Endothelial cell of umbilical vein (primary cell): ENCODE results near the gene TOM1L2. TPM values are rescaled to one million over a fixed set of nuclear protein-coding genes. Genes with fewer than 3 reads are reported as not detected.

ENCODE experiments used
- BruUV-seq: library from RNA; stranded (reverse); fragments of 400-500 nt; replicated peaks from 2 replicates; lab custom pipeline; 2021; lab: Mats Ljungman, UMichigan
- CTCF ChIA-PET: fragments of 300-600, 350-600 bp; sonication (Branson Sonifier 250); formaldehyde crosslinking; loops from one replicate; lab custom pipeline; 2021; ENCODE audit warnings: antibody characterized with exemption, inconsistent platforms; lab: Charles Lee
- POLR2A ChIA-PET: fragments of 300-600, 350-600 bp; sonication (Branson Sonifier 250); formaldehyde crosslinking; loops from one replicate; lab custom pipeline; 2021; ENCODE audit warnings: antibody characterized with exemption, inconsistent platforms; lab: Charles Lee
- DNase-seq: peaks from one replicate; pipeline ENCODE4 v3.0.0-alpha.2; 2011; ENCODE audit warnings: low read depth, low spot score
- FAIRE-seq: peaks from 2 replicates; lab custom pipeline; 2011; peaks lifted over from hg19 to GRCh38; lab: Jason Lieb, UNC
- H2AFZ ChIP-seq: 2 replicates; pipeline ENCODE4 v1.6.0; 2012; ENCODE audit warnings: low read depth, low read length, control low read depth, inconsistent platforms
- H3K27ac ChIP-seq: 2 replicates; pipeline ENCODE4 v1.5.1; 2011; ENCODE audit warnings: low read depth, mild to moderate bottlenecking, control low read depth, low read length, moderate library complexity; ENCODE audit not compliant: insufficient read depth
- H3K27me3 ChIP-seq, 2 experiments: 2 replicates each; pipeline versions ENCODE4 v1.6.0 to v1.6.1; 2011; ENCODE audit warnings: low read length in 2 of 2, mixed read lengths in 1 of 2; ENCODE audit not compliant: control insufficient read depth in 2 of 2, insufficient read depth in 2 of 2
- H3K36me3 ChIP-seq, 2 experiments: 2 replicates in 1 of 2; 3 replicates in 1 of 2; pipeline ENCODE4 v1.5.1; 2011; ENCODE audit warnings: low read length in 2 of 2, mild to moderate bottlenecking in 1 of 2, moderate library complexity in 1 of 2; ENCODE audit not compliant: control insufficient read depth in 2 of 2, insufficient read depth in 2 of 2; ENCODE audit errors: extremely low read depth in 1 of 2
- H3K4me1 ChIP-seq: 3 replicates; pipeline ENCODE4 v1.5.1; 2011; ENCODE audit warnings: mild to moderate bottlenecking, low read length; ENCODE audit not compliant: control insufficient read depth, insufficient read depth; ENCODE audit errors: extremely low read depth
- H3K4me2 ChIP-seq: 2 replicates; pipeline ENCODE4 v1.6.1; 2011; ENCODE audit warnings: low read length, control low read depth, mixed read lengths; ENCODE audit not compliant: insufficient read depth
- H3K4me3 ChIP-seq, 3 experiments: fragments of 200-600 bp in 1 of 3; sonication (generic), shearing (Covaris generic) in 1 of 3; replicated peaks in 1 of 3; 2 replicates each; pipeline ENCODE4 v1.5.1; 2011 to 2016; ENCODE audit warnings: control low read depth in 3 of 3, low read length in 3 of 3, mild to moderate bottlenecking in 2 of 3, inconsistent platforms in 1 of 3, low read depth in 1 of 3, moderate library complexity in 1 of 3; ENCODE audit not compliant: insufficient read depth in 1 of 3
- H3K79me2 ChIP-seq: 2 replicates; pipeline ENCODE4 v1.6.0; 2012; ENCODE audit warnings: low read length, inconsistent platforms; ENCODE audit not compliant: control insufficient read depth, insufficient read depth
- H3K9ac ChIP-seq: replicated peaks from 2 replicates; pipeline ENCODE3; 2011; ENCODE audit warnings: low read length, control low read depth; ENCODE audit not compliant: insufficient read depth; ENCODE audit errors: extremely low read depth
- H3K9me1 ChIP-seq: replicated peaks from 3 replicates; pipeline ENCODE4 v1.6.0; 2011; ENCODE audit warnings: mild to moderate bottlenecking, low read length; ENCODE audit not compliant: control insufficient read depth, insufficient read depth; ENCODE audit errors: extremely low read depth
- H3K9me3 ChIP-seq: replicated peaks from 2 replicates; pipeline ENCODE4 v1.5.1; 2012; ENCODE audit warnings: low read length, inconsistent platforms; ENCODE audit not compliant: control insufficient read depth, insufficient read depth
- H4K20me1 ChIP-seq: replicated peaks from 2 replicates; pipeline ENCODE3; 2011; ENCODE audit warnings: mild to moderate bottlenecking, low read length; ENCODE audit not compliant: control insufficient read depth, insufficient read depth; ENCODE audit errors: extremely low read depth
- CTCF ChIP-seq, 2 donors: IDR thresholded peaks; 1 replicate in 1 of 2; 2 replicates in 1 of 2; pipeline ENCODE4 v1.5.1; 2011; ENCODE audit warnings: low read length in 2 of 2, mild to moderate bottlenecking in 2 of 2, moderate library complexity in 2 of 2, control low read depth in 1 of 2, inconsistent platforms in 1 of 2, low read depth in 1 of 2; ENCODE audit not compliant: insufficient read depth in 1 of 2; ENCODE audit errors: extremely low read depth in 1 of 2
- EZH2 ChIP-seq: IDR thresholded peaks from 2 replicates; pipeline ENCODE4 v1.6.1; 2012; ENCODE audit warnings: borderline replicate concordance, low read depth, mild to moderate bottlenecking, moderate library complexity, low read length, inconsistent platforms; ENCODE audit not compliant: severe bottlenecking
- FOS ChIP-seq: IDR thresholded peaks from 2 replicates; pipeline ENCODE4 v1.6.1; 2011; ENCODE audit warnings: mild to moderate bottlenecking, low read length, moderate library complexity, borderline replicate concordance; ENCODE audit not compliant: insufficient read depth
- GATA2 ChIP-seq: IDR thresholded peaks from 2 replicates; pipeline ENCODE4 v1.7.0; 2011; ENCODE audit warnings: low read depth, mild to moderate bottlenecking, moderate library complexity, mixed read lengths, low read length; ENCODE audit not compliant: insufficient read length, insufficient read depth
- JUN ChIP-seq: IDR thresholded peaks from 2 replicates; pipeline ENCODE4 v1.6.1; 2011; ENCODE audit warnings: borderline replicate concordance, low read depth; ENCODE audit not compliant: insufficient read length, insufficient read depth
- MAX ChIP-seq: IDR thresholded peaks from 2 replicates; pipeline ENCODE4 v1.6.1; 2011; ENCODE audit not compliant: insufficient read depth, insufficient read length
- MYC ChIP-seq: IDR thresholded peaks from one replicate; pipeline ENCODE4 v1.6.1; 2011; ENCODE audit warnings: mild to moderate bottlenecking, low read depth, low read length
- POLR2A ChIP-seq: IDR thresholded peaks from 2 replicates; pipeline ENCODE4 v1.6.1; 2012; ENCODE audit warnings: low read depth, mild to moderate bottlenecking, control low read depth, low read length
- POLR2AphosphoS5 ChIP-seq: IDR thresholded peaks from 2 replicates; pipeline ENCODE4 v1.6.1; 2012; ENCODE audit warnings: low read depth, mild to moderate bottlenecking, control low read depth, low read length, moderate library complexity; ENCODE audit not compliant: insufficient read depth
- dilution Hi-C: fragments of 300-500 bp; cut with MboI; formaldehyde crosslinking; loops from one replicate; pipeline ENCODE4 v1.15.0; 2019; ENCODE audit warnings: low sequenced_read_pairs; ENCODE audit not compliant: extremely low pct_ligation_motif_present
- intact Hi-C: fragments of 100-400 bp; cut with micrococcal nuclease; formaldehyde crosslinking; loops from one replicate; pipeline ENCODE4 v1.10.0; 2022
- polyA plus RNA-seq, 4 experiments: library from polyadenylated mRNA; depleted of rRNA in 3 of 4; stranded (reverse) in 3 of 4; unstranded in 1 of 4; fragments of >200 nt; gene quantifications; 2 replicates each; pipeline versions ENCODE4 v1.2.1 to v1.2.3, GENCODE V29; 2011 to 2012; ENCODE audit warnings: missing spikeins in 1 of 4
- total RNA-seq: library from RNA; stranded (reverse); gene quantifications from 2 replicates; pipeline ENCODE4 v1.2.3, GENCODE V29; 2021

TOM1L2 gene
- total and polyA plus RNA-seq, 2 donors (not counting 3 experiments of a cell fraction or from before 2014, with no cell fraction given): 31.7 to 37.6 TPM

- no peak overlapping the region for H3K9ac ChIP-seq
- no peak overlapping the region for H3K27ac ChIP-seq
- no peak overlapping the region for H3K4me2 ChIP-seq
- no peaks in the 10 kb centered on the region for H3K27me3 ChIP-seq
- H3K79me2 ChIP-seq: no peaks in the 10 kb centered on the region
- no peaks in the 10 kb centered on the region for H3K4me1 ChIP-seq
- no peaks in the 10 kb centered on the region for H3K9me1 ChIP-seq
- H3K4me3 ChIP-seq: no peak overlapping the region
- CTCF ChIA-PET: no interaction called here
- H3K36me3 ChIP-seq: no peaks in the 10 kb centered on the region
- dilution Hi-C loops (no loop called here), intact Hi-C loops (no loop called here)
- no peak overlapping the region for H2AFZ ChIP-seq
- no TSS peak for BruUV-seq
- H4K20me1 ChIP-seq: no peaks in the 10 kb centered on the region
- POLR2A ChIA-PET: no interaction called here
- no peak for FAIRE-seq
- TF ChIP-seq GATA2 (no peak), JUN (no peak), FOS (no peak), EZH2 (no peak), CTCF (IDR thresholded peaks at IDR 0.05; ENCODE audit: extremely low read depth in 1 of 2, insufficient read depth in 1 of 2, low read depth in 1 of 2, low read length in 2 of 2) (no peak), POLR2A (no peak), MYC (no peak), POLR2AphosphoS5 (no peak), MAX (no peak)
- no peak for DNase-seq
- no peaks in the 10 kb centered on the region for H3K9me3 ChIP-seq
Observed at GRCh38 chr17:17978481-17979424, 6.6 kb upstream of the TOM1L2 start.
